GM04503 (cell line): ENCODE results near the gene YOD1.
A peak's percentile ranks its signal among the peaks of the same experiment; 100 is the strongest.
"Not testable (repeated sequence)": the region's sequence is repeated elsewhere in the genome, so short reads cannot be mapped to it uniquely, and the experiment has no call there.

ENCODE experiments used
- DNase-seq: peaks from one replicate; pipeline ENCODE4 v3.0.0-alpha.2; 2012; ENCODE audit warnings: low read depth

YOD1 gene

GRCh38 chr1:207049054-207049453 is 2.0 kb downstream of the YOD1 start:
- DNase-seq, result no peak

DNA sequence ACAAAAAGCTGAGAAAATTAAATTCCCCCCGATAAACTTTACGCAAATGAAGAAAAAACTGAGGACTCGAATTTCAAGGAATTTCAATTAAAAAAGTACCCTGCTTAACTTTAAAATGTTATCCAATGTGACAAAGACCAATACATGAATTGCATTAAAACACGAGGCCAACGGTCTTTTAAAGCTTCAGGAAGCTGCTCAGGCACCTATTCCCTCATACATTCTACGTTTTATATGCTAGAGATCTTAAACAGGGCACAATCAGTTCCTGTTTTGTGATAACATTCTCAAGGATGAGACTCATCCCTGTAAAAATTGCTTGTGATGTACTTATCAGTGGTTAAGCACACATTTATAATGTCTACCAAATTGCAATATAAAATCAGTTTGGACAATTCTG is 3.0 kb downstream of the YOD1 start:
- DNase-seq, result no peak

- DNase-seq, result no peak
Observed at GRCh38 chr1:207047505-207047904, 3.5 kb downstream of the YOD1 start.

GRCh38 chr1:207045453-207045852 is 5.6 kb downstream of the YOD1 start:
- no peak for DNase-seq

DNA sequence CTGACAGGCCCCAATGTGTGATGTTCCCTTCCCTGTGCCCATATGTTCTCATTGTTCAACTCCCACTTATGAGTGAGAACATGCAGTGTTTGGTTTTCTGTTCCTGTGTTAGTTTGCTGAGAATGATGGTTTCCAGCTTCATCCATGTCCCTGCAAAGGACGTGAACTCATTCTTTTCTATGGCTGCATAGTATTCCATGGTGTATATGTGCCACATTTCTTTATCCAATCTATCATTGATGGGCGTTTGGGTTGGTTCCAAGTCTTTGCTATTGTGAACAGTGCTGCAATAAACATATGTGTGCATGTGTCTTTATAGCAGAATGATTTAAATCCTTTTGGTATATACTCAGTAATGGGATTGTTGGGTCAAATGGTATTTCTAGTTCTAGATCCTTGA is 9.6 kb downstream of the YOD1 start:
- not testable (repeated sequence) for DNase-seq

GRCh38 chr1:207040181-207040533 is 10.9 kb downstream of the YOD1 start:
- peak; percentile 83 for DNase-seq

DNA sequence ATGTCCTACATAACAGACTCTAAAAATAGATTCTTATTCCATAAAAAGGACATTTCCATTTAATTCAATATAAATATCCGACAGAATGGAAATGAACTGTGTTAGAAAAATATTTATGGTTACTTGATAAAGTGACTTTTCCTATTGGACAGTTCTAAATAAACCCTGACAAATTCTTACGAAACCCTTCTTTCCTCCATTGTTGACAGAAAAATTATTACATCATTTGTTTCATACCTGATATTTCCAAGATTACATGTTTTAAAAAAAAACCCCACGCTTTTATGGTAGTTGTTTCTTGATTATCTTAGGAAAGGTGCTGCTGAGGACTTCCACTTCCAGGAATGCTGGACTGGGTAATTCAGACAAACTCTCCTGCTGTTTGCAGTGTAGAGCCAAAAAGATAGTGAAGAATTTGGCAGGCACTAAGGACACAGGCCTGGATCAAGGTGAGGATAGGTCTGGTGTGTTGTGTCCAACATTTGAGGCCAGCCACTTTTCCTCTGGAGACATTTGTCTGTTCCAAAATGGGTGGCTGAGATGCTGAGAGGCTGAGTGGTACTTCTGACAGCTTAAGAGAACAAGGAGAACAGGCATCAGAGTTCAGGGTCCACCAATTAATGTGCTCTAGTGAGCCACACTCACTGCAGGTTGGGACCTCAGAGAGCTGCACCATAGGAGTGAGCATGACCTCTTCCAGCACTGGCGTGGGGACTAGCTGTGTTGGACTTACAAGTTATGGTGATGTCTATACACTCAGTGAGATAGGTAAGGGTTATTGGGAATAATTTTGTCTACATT is 11.4 kb downstream of the YOD1 start:
- DNase-seq, result no peak

DNA sequence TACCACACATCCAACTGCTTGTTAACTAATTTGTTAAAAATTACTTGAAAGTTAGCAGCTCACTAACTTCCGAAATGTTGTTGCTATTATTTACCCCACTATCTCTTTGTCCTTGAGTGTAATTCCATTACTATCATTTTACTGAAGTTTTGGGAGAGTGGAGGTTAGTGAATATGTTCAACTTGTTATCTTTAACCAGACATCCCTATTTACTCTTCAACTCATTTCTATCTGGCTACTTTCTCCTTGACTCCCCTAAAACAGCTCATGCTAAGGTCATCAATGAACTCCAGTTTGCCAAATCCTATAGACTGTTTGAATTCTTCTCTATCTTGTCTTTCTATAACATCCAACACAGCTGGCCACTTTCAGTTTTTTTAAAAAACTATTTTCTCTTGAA is 14.1 kb downstream of the YOD1 start:
- DNase-seq, result no peak

- no peak for DNase-seq
Observed at GRCh38 chr1:207035877-207036551, 15.0 kb downstream of the YOD1 start.

DNA sequence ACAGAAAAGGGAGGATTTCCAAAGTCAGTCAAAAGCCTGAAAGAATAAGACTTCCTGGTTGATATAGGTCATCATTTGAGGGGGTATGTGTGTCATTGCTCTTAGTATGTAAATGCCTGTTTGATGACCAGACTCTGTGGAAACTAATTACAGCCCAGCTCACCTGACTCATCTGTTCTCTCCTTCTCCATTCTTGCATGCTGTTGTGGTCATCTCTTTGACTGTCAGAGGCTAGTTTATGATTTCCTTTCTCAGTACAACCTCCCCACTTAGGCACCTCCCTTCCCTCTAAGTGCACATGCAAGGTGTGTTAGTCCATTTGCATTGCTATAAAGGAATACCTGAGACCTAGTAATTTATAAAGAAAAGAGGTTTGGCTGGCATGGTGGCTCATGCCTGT is 16.0 kb downstream of the YOD1 start:
- peak; percentile 59 for DNase-seq

DNA sequence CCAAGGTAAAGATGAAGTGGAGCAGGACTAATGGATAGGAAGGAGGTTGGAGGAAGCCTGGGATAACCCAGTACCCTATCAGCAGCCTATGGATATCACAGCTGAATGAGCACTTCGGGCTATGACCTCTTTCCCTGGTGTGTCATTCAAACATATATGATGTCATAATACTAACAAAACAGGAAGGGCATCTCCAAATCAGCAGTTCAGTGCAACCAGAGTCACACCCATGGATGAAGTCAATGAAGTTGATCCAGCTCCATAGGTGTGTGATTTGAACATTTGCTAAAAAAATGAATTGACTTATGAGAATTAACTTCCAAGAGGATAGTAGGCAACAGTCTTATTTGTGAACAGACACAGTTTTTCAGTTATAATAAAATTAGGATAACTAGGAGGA is 16.8 kb downstream of the YOD1 start:
- no peak for DNase-seq

- DNase-seq, result no peak
Observed at GRCh38 chr1:207033302-207033701, 17.7 kb downstream of the YOD1 start.

GRCh38 chr1:207032528-207033017 is 18.4 kb downstream of the YOD1 start, which contains the start of gene C1orf116:
TSS of gene C1orf116 (minus strand) at chr1:207032756. CDS start at chr1:207027598, 5,158 bp downstream.
- no peak for DNase-seq

DNA sequence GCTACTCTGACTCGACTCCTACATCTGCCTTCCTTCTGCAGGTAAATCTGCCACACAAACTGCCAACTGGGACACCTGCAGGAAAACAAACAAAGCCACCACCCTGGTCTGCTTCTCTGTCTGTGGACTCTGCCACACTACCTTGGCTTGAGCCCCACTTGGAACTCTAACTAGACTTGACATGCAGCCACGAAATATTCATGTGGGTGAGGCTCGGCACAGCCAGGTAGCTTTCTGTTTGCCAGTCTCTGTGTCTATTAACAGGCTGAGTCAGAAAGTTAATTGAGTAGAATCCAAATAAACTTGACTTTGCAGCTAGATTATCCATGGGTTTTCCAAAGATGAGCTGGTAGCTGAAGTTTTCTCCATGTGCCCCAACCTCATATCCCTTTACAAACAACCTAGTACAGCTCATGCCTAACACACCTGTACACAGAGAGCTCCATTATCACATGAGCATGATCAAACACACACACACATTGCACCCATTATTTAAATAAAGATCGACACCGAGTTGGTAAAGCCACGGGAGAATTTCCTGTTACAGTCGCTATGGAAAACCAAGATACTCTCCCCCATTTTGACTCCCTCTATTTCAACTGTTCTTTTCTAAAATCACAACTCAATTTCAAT is 19.3 kb downstream of the YOD1 start:
- no peak for DNase-seq

- DNase-seq, result no peak
Observed at GRCh38 chr1:207031016-207031415, 20.0 kb downstream of the YOD1 start.

DNA sequence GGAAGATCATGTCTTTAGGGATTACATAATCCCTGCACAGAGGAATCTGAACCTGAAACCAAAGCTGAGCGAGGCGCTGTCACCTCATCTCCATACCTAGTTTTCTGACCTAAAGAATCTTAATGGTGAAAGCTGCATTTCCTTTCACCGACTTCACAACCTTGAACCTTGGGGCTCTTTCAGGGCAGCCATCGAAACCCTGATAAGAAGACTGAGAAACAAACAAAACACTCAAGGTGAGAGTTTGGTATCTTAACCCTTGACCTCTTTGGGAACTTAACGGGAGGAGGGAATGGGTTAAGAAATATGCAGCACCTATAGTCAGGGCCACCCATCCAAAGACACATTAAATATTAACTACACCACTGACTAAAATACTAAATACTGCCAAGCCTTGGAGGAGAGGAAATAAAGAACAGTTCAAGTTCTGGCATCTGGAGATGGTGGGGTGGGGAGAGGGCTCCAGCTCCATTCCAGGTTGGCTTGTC is 20.4 kb downstream of the YOD1 start:
- no peak for DNase-seq

DNA sequence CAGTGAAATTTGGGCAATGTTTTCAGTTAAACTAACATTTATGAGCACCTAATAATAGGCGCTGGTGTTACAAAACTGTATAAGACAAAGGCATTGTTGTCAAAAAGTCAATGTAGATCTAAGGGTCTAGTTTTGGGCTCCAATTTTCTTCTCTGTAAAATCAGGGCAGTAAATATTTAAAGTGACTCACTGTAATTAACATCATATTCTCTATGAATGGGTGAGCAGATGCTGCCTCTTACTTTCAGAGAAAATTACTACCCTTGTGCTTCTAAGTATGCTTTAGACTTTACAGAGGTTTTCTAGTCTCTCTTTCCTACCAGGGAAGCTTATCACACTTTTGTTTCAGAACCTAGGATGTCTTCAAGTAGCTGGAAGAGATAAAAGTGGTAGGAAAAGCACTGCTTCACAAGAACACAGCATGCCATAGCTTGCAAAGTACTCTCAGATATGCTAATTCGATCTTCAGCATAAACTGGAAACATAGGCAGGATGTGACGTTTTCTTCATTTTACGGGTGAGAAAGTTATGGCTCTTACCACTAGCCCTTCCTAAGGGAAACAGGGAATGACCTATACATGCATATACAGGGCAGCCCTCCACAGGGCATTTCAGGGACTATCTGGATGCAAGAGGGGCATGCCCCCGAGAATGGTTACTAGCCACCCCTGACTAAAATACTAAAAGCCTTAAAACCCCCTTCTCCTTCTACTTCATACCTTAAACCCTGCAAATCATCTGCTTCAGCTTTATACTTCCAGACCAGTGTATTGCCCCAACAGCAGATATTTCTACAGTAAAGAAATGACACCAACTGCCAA is 21.1 kb downstream of the YOD1 start:
- no peak for DNase-seq

DNA sequence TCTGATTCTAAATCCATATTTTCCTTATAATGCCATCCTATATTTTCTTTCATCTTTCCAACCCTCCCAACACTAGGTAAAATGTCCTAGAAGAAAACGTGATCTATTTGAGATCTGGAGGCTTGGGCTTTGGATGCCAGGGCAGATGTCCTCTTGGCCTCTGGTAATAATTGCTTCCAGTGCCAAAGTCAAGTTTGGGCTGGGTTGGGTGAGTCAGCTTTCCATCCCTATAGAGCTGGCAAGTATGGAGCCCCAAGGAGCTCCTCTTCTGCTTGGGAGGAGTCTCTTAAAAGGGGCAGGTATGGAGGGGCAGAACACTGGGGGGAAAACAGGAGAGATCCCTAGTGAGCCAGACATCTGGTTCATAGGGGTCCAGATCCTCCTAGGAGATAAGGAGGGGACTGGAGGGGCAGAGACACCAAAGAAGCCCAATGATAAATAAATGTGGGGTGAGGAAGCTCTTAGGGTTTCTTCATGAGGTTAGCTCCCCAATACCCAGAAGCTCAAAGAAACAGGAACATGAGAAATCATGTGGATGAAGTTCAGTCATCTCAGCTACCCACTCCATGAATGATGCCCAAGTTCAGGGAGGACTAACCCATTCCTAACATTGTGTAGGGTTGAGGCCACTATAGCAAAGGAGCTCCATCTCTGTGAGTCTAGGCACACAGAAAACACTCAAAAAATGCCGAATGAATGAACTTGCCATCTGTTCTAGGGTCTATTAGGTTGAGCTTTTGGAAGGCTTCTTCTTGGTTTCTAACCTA is 21.9 kb downstream of the YOD1 start:
- no peak for DNase-seq

DNA sequence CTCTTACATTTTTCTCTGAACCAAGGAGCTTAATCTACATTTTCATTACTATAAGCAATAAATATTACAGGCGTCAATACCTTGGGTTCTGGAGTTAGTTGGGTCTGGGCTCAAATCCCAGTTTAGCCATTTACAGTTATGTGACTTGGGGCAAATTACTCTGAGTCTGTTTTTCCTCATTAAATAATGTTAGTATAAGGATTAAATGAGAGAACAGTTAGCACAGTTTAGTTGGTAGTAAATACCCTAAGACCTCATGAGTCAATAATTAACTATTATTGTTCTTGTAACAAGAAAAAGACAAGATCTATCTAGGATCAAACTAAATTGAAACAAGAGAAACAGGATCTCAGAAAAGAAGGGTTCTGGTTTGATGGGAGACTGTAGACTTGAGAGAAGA is 23.1 kb downstream of the YOD1 start:
- DNase-seq, result no peak

DNA sequence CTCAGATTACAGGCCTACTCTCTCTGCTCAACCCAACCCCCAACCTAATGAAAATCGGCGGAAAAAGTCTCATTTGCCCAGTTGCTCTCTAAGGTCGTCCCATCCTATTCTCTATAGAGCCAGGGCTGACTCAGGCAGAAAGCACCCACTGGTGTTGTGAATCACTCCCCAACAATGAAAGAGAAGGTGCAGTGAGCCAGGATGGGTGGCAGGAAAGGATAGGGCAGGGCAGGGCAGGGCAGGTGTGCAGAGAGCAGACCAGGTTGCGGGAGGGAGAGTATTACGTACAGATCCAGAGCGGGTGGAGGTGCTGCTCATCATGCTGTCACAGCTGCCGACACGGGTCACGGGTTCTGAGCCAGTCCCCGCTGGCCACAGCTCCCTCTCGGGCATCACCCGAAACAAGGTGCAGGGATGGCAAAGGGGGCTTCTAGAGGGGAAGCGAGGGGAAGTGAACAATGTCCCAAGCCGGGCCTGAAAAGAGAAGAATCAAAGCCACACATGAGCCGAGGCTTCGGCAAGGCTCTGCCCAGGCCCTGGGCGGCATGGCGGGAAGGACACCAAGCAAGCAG is 23.7 kb downstream of the YOD1 start:
- DNase-seq, result no peak

GRCh38 chr1:207026104-207026534 is 24.9 kb downstream of the YOD1 start:
- no peak for DNase-seq
